HG02642 (cell line): Measurements from ENCODE around the gene RSAD2.

Experiments
- ATAC-seq: cut with Tn5 transposase; IDR thresholded peaks from one replicate; pipeline ENCODE4 v1.9.1; 2021; ENCODE audit warnings: mild to moderate bottlenecking; ENCODE audit not compliant: unreplicated experiment, poor library complexity

The RSAD2 gene

GRCh38 chr2:6863792-6864191 lies 13.8 kb upstream of the RSAD2 start:
- no peak for ATAC-seq

- no peak for ATAC-seq
These were observed 13.3 kb upstream of the RSAD2 start for GRCh38 chr2:6864231-6864754.

- peak; percentile 34 for ATAC-seq
These were observed 12.6 kb upstream of the RSAD2 start for GRCh38 chr2:6864923-6865345.

DNA sequence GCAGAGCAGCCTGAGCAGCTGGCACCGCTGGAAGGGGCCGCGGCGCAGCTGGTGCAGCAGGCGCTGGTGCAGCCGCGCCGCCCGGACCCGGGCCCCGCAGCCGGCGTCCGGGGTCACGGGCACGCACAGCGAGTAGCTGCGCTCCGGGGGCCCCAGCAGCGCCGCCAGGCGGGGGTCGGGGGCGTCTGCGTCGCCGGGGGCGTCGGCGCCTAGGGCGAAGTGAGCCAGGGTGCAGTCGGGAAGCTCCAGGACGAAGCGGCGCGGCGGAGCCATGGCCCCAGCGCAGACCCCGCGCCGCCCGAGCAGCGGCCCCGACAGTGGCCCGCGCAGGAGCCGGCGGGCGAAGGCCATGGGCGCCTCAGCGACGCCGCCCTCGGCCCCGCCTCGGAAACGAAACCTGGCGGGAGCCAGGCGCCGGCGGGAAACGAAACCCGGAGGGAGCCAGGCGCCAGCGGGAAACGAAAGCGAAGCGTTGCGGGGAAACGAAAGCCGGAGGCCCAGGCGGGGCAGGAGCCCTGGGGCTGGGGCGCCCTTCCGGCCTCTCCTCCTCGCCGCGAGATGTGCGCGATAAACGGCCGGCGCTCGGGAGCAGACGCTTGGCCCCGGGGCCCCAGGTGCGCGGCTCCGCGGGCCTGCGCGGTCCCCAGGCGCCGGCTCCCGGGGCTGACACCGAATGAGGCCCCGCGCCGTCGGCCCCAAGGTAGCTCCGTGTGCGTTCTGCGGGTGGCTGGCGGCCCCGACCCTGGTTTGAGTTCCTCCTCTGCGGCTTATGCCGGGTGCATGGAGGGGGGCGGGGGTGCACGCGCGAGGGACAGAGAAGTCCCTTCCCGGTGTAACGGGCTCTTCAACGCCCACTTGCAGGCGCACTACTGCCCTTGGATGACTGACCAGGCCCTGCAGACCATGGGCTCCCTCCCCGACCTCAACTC lies 12.0 kb upstream of the RSAD2 start, which contains the start of gene CMPK2:
Gene CMPK2 (minus strand): TSS at position 562 of the 929 bp plus-strand sequence. CDS start 211 bp downstream, at position 351.
- ATAC-seq, result peak; percentile 79

DNA sequence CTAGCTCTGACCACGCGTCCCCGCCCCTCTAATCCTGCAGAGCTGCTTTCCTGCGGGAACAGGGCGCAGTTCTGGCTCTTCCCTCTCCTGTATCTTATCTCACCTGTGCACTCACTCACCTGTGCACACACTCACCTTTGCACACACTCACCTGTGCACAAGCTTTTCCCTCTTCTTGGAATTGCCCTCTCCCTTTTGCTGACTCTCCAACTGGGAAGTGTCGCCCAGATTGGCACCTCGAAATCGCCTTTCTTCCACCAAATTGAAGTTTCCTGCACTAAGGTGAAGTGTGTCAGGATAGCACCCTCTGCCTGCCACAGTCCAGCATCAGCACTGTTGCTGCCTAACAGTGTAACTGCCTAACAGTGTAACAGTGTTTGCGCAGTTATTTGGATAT lies 11.3 kb upstream of the RSAD2 start:
- ATAC-seq, result peak; percentile 32

- ATAC-seq, result no peak
These were observed 10.6 kb upstream of the RSAD2 start for GRCh38 chr2:6866982-6867381.

DNA sequence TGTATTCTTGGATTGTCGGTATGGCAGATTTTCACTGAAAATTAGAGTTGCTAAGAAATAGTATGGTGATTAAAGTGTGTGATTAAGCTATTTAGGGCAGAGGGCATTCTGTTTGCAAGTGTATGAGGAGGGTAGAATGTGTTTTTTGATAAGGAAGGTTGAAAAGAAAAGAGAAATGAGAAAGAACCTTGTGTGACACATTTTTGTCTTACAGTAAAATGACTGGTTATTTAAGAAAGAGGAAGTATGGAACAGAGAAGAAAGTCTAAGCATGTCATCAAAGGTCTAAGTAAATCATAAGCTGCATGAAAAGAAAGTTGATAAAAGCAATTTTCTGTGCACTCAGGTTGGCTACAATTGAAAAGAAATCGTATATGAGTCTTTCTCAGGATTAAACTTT lies 5.2 kb upstream of the RSAD2 start:
- ATAC-seq, result peak; percentile 61

- no peak for ATAC-seq
These were observed 3.5 kb upstream of the RSAD2 start for GRCh38 chr2:6874032-6874431.

DNA sequence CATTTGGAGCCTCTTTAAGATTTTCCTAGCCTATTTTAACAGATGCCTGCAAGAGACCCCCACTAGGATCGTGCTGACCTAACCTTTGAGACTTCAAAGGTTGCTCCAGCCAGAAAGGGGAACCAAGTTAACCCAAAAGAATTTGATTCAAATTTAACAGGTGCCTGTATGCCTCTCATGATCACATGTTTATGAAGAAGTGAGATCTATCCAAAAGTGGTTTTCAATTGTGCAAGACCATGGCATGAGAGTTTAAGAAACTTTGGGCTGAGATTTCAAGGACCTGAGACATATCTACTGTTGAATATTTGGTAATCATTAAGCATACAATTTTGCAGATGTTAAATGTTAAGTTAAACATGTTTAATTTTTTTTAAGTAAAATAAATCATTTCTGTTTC lies 1.3 kb upstream of the RSAD2 start:
- no peak for ATAC-seq

DNA sequence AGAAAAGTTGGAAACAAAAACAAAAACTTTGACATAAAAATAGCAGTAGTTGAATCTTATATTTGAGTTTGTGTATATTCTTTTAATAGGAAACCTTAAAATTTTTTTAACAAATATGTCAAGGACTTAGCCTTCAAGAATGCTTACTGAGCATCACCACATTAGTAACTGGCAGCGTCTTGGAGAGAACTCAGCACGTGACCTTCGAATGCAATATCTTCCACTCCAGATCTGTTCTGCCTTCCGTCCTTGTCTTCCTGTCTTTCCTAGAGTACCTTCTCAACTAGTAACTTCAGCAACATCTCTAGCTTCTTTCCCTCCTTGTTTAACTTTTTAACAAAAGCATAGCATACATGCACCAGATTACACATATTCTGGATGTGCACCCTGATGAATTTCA lies 972 bp downstream of the RSAD2 start:
- no peak for ATAC-seq

GRCh38 chr2:6879011-6879410 lies 1.4 kb downstream of the RSAD2 start:
- no peak for ATAC-seq

DNA sequence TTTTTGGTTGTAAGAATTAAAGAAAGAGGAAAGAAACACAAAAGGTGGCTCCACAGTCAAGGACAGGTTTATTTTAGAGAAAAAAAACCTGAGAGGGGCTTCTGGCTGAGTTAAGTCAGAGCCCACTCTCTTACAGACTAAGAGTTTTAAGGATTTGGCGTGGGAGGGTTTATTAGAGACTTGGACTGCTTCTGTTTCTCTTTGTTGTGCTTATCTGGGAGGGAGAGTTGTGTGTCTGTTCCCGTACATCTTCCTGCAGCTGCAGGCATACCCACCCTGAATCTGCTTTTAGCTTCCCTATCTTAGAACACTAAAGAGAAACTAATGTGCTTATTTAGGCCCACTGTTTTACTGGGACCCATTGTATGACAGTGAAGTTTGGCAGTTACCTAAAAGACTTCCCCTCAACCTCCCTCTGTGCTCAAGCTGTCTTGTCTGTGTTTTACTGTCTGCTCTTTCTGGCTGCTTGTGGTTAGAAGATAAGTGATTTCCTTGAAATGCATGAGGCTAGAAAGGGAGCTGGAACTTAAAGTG lies 2.7 kb downstream of the RSAD2 start:
- ATAC-seq, result no peak

GRCh38 chr2:6881046-6881445 lies 3.5 kb downstream of the RSAD2 start:
- no peak for ATAC-seq

- no peak for ATAC-seq
These were observed 3.9 kb downstream of the RSAD2 start for GRCh38 chr2:6881516-6881915.

DNA sequence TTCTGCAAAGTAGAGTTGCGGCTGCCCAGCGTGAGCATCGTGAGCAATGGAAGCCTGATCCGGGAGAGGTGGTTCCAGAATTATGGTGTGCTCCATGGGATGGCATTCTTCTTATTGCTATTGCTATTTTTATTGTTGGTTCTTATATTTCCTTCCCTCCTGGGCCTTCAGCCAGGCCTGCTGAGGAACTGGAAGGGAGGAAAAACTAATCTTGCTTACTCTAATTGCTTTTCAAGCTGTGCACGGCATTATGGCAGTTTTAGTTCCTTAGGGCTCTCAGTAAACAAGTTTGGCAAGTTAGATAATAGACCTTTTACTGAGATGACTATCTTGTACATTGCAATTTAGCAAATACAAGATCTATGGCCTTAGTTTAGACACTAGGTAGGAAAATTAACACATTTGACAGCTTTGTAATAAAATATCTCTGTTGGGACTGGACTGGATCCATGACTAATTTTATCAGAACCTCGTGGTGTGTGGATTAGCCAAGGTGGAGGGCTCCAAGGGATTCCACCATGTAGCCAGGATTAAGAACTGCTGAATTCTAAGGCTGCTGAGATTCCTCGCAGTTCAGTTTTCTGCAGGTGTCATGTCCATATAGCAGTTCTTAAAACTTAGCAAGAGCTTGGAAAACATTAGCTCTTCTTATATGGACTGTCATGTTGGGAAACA lies 6.0 kb downstream of the RSAD2 start:
- no peak for ATAC-seq

DNA sequence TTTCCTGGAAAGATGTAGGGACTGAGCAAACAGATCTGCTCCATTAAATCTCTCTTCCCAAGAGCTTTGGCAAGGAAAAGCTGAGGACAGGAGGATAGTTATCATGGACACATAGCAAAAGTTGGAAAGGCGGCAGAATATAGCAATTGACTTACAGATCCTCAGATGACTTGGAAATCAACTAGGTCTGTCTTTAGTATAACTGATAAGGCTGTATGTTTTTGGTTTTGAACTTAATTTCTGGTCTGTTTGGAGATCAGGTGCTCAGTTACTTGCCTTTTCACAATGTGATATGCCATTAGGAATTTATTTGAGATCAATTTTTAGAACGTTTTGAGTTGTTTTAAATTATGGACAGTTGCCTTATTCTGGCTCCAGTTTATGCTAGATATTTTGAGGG lies 8.0 kb downstream of the RSAD2 start:
- ATAC-seq, result no peak

- no peak for ATAC-seq
These were observed 8.4 kb downstream of the RSAD2 start for GRCh38 chr2:6885968-6886367.

GRCh38 chr2:6887751-6888192 lies 10.2 kb downstream of the RSAD2 start:
- no peak for ATAC-seq

- ATAC-seq, result no peak
These were observed 11.1 kb downstream of the RSAD2 start for GRCh38 chr2:6888724-6889123.

GRCh38 chr2:6893876-6894482 lies 16.4 kb downstream of the RSAD2 start:
- ATAC-seq, result no peak
